BJ (cell line): ENCODE results near the gene DGKQ. TPM values are rescaled to one million over a fixed set of nuclear protein-coding genes. Genes with fewer than 3 reads are reported as not detected.

Experiments used
- CTCF ChIA-PET: fragments of 350-600 bp; formaldehyde crosslinking; extraction: SDS; loops from one replicate; lab custom pipeline; 2021; ENCODE audit warnings: antibody characterized with exemption, inconsistent platforms; lab: Yijun Ruan, JAX
- POLR2A ChIA-PET: fragments of 300-600 bp; sonication (Branson Sonifier 250); formaldehyde crosslinking; extraction: SDS; loops from one replicate; lab custom pipeline; 2021; ENCODE audit warnings: antibody characterized with exemption; lab: Charles Lee
- DNase-seq: peaks from one replicate; pipeline ENCODE4 v3.0.0-alpha.2; 2011; ENCODE audit warnings: low read depth
- H3K27me3 ChIP-seq: 2 replicates; pipeline ENCODE4 v1.6.0; 2011; ENCODE audit warnings: low read length; ENCODE audit not compliant: control insufficient read depth, insufficient read depth
- H3K36me3 ChIP-seq: 2 replicates; pipeline ENCODE4 v1.5.1; 2011; ENCODE audit warnings: low read length; ENCODE audit not compliant: control insufficient read depth, insufficient read depth
- H3K4me3 ChIP-seq: 2 replicates; pipeline ENCODE4 v1.5.1; 2011; ENCODE audit warnings: low read depth, mild to moderate bottlenecking, control low read depth, low read length
- polyA plus RNA-seq: library from polyadenylated mRNA; depleted of rRNA; stranded (reverse); fragments of >200 nt; gene quantifications from 2 replicates; pipeline ENCODE4 v1.2.3, GENCODE V29; 2011
- TF ChIP-seq, protein P1 (sequence below): IDR thresholded peaks from 2 replicates; pipeline ENCODE4 v1.5.1; 2011; ENCODE audit warnings: low read depth, mild to moderate bottlenecking, control low read depth, inconsistent platforms, low read length, moderate library complexity; ENCODE audit not compliant: insufficient read depth

DGKQ gene
- polyA plus RNA-seq, 1 experiment = 6.5 TPM

DNA sequence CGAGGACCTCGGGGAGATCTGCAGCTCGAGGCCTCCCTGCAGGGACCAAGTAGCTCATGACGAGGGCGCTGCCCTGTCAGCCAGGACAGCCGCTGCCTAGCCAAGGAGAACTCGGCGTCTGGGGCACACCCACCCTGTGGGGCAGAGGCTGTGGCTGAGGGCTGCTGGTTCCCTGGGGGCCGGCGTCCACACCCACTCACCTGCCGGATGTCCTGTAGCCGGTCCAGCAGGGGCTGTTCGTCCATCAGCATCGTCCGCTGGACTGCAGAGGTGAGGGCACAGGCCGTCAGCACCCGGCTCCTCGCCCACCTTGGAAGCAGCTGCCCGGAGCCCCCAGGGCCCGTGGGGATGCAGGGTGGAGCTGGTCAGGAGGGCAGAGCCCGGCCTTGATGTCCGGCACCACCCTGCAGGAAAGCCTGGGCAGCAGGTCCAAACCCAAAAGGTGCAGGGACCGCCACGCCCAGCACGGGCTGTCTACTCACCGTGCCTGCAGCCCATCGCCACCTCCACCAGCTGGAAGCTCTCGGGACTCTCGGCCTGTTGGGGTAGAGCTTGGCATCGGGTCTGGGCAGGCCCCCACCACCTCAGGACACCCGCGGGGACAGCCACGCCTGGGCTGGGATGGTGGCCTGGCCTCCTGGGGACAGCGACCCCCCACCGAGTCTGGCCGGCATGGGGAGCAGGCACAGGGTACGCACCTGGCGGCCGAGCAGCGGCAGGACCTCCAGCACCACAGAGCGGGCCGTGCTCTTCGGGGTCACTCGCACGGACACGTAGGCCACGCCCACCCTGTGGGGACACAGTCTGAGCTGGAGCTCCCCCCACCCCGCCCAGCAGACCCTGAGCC lies 6.9 kb downstream of the DGKQ start:
- ChIA-PET POLR2A (no interaction called here), CTCF (no interaction called here)
- H3K27me3 ChIP-seq = no peaks in the 10 kb centered on the region
- no peak overlapping the region for H3K4me3 ChIP-seq
- DNase-seq = no peak
- peaks cover 32% of the 10 kb centered on the region for H3K36me3 ChIP-seq
- TF ChIP-seq, protein P1, sequence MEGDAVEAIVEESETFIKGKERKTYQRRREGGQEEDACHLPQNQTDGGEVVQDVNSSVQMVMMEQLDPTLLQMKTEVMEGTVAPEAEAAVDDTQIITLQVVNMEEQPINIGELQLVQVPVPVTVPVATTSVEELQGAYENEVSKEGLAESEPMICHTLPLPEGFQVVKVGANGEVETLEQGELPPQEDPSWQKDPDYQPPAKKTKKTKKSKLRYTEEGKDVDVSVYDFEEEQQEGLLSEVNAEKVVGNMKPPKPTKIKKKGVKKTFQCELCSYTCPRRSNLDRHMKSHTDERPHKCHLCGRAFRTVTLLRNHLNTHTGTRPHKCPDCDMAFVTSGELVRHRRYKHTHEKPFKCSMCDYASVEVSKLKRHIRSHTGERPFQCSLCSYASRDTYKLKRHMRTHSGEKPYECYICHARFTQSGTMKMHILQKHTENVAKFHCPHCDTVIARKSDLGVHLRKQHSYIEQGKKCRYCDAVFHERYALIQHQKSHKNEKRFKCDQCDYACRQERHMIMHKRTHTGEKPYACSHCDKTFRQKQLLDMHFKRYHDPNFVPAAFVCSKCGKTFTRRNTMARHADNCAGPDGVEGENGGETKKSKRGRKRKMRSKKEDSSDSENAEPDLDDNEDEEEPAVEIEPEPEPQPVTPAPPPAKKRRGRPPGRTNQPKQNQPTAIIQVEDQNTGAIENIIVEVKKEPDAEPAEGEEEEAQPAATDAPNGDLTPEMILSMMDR = no peak

DNA sequence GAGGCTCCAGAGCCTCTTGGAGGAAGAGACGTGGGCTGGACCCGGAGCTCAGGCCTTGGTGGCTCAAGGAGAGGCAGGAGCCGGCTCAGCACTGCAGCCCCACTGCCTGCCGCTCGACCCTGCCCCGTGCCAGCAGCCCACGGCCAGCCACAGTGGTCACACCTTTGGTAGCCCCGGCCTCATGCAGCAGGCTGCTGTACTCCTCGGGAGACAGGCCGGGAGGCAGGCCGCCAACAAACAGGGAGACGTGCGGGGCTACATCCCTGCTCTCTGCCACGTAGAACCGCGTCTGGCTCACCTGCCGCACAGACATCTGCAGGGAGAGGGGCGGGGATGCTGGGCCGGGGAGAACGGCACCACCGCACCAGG lies 7.6 kb downstream of the DGKQ start:
- Histone ChIP-seq H3K4me3 (no peak overlapping the region), H3K36me3 (peaks cover 34% of the 10 kb centered on the region), H3K27me3 (no peaks in the 10 kb centered on the region)
- ChIA-PET CTCF (no interaction called here), POLR2A (no interaction called here)
- DNase-seq = no peak
- TF ChIP-seq, protein P1 = no peak

DNA sequence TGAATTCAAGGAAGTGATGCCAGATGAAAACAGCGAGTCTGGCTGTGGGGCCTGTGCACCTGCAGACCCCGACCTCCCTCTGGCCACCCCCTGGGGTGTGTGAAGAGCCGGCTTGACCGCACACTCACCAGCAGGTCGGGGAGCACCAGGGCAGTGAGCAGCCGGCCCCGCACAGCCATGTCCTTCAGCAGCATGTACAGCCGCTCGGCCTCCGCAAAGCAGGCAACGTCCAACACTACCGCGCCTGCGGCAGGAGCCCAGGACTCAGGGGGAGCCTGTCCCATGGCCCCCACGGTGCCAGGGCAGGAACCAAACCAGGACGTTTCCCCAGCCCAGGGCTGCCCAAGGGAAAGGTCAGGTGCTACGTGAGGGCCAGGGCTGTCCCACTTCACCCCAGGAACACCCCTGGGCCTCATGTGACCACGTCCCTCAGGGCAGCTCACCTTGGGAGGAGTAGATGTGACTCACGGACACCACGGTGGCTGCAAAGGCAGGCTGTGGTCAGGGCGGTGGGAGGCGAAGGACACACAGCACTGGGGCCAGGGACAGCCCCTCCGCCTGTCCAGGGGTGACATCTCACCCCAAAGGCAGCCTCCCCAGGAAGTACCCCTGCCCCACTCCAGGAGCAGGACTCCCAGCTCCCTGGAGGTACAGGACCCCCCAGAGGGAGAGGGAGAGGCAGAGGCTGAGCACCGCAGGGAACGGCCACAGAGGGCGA lies 8.2 kb downstream of the DGKQ start:
- Histone ChIP-seq H3K27me3 (no peaks in the 10 kb centered on the region), H3K4me3 (no peak overlapping the region), H3K36me3 (peaks cover 40% of the 10 kb centered on the region)
- TF ChIP-seq, protein P1 = no peak
- ChIA-PET POLR2A (no interaction called here), CTCF (no interaction called here)
- DNase-seq = no peak

DNA sequence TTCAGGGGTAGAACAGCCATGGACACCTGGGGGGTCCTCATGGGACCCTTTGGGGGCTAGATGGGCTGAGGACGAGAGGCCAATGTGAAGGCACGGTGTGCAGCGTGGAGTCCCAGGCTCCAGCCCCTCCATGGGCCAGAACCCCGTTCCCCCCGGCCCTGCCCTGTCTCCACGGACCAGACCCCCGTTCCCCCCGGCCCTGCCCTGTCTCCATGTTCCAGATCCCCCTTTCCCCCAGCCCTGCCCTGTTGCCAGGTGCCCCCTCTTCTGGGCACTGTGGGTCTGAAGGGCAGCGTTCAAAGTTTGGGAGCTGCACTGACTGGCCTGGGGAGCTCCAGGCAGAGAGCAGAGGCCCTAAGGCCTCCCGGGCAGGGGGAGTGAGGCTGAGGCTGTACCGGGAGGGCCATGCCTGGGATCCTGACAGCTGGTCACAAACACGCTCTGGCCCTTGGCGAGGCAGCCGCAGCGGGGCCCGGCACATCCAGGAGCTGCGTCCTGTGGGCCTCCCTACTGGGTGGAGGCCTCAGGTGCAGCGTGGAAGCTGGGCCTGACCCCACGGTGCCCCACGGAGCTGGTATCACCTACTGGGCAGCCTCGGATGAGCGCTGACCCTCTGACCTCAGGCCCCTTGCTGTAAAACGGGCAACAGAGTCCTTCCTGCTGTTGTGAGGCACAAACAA lies 8.9 kb downstream of the DGKQ start:
- ChIA-PET CTCF (interaction anchor here (0.6 kb wide), 1 partner anchor 15 kb away, joined by 3 read pairs; no protein-coding TSS in a partner anchor), POLR2A (no interaction called here)
- TF ChIP-seq, protein P1 = no peak
- Histone ChIP-seq H3K27me3 (no peaks in the 10 kb centered on the region), H3K36me3 (peaks cover 40% of the 10 kb centered on the region), H3K4me3 (no peak overlapping the region)
- no peak for DNase-seq
